ENCODE data around the gene ADGRD1.

DNA sequence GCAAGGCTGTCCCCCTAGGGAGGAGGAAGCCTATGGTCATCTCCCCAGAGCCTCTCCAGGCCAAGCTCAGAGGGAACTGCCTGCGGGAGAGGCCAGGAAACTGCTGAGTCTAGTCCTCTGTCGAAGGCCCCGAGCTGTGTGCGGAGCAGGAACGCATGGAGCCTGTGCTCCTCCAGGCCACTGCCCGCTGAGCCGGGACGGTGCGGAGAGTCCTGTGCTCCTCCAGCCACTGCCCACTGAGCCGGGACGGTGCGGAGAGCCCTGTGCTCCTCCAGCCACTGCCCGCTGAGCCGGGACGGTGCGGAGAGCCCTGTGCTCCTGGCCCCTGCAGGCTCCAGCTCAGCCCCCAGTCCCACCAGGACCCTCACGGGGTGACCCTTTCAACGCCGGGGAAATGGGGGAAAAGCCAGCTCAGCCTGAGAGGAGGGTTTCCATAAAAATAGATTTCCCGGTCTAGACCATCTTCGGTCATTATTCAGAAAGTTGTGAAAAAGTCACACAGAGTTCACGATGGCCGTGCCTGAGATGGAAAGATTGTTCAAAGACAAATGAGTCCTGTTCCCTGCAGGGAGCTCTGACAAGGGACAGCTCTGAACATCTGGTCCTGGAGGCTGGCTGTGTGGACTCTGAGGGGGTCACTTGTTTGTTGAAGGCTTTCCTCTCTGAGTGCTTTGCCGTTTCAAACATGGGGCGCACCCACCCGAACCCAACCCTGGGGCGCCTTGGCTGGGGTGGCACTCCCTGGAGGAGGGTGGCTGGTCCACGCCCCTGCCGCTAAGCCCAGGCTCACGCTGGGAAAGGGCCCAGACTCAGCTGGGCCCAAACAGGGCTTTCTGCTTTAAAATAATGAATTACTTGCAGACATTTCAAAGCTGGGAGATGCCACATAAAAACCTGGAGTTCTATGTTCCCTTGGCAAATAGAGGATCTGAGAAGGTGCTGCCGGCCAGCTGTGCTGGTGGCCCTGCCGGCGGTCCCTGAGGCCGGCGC, 85.5 kb downstream of the ADGRD1 start:
- TF ChIP-seq POLR2A (IDR thresholded peaks at IDR 0.05), result no peak
- no peak for TF ChIP-seq CTCF (IDR thresholded peaks at IDR 0.05)

All from vagina (tissue), 2 donors.